ENCODE results near the gene EPHB1. TPM values are rescaled to one million over a fixed set of nuclear protein-coding genes. Genes with fewer than 3 reads are reported as not detected.

Gene EPHB1
- total RNA-seq, 2 donors from 2014 or later, result 1.2 to 1.3 TPM

DNA sequence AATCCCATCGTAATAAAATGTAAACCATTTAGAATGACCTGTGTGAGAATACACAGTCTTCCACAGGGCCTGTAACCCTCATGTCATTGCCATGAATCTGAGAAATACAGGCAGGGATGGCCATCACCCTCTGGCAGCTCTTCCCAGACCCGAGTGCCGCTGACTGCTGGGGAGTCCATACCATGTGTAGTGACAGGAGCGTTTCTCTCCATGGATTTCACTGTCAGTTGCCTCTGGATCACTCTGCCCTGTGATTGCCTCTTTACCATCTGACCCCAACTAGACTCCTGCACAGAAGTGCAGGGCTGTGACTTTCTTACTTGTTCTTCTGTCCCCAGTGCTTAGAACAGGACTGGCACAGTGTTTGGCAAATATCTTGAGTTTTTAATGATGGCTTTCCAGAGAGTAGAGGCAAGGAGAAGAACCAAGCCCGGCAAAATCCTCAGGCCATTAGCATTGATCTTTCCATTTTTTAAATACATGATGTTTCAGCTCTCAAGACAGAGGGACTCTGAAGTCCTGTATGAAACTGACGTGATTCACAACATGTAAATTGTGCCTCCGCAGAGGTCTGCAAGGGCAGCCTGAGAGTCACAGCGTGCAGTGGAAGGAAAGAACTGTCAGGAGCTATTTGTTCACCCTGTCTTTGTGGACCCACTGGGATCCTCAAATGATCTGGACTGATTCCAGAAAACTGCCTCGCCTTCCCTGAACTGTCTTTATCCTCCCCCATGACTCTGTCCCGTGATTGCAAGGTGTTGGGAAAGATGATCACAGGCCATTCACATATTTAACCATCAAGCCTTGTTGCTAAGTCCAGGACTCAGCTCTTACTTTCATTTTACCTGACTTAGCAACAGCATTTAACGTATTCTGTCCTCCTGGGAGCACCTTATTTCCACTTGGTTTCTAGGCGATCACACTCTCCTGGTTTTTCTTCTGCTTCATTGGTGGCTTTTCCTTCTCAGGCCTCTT is 354.9 kb downstream of the EPHB1 start:
- Mint-ChIP-seq H3K27ac (no peak overlapping the region), H3K4me1 (no peaks in the 10 kb centered on the region), H3K4me3 (no peak overlapping the region), H3K9me3 (no peaks in the 10 kb centered on the region), H3K36me3 (ENCODE audit: low read depth) (no peaks in the 10 kb centered on the region), H3K27me3 (no peaks in the 10 kb centered on the region)
- no peak for ATAC-seq (replicated peaks)

DNA sequence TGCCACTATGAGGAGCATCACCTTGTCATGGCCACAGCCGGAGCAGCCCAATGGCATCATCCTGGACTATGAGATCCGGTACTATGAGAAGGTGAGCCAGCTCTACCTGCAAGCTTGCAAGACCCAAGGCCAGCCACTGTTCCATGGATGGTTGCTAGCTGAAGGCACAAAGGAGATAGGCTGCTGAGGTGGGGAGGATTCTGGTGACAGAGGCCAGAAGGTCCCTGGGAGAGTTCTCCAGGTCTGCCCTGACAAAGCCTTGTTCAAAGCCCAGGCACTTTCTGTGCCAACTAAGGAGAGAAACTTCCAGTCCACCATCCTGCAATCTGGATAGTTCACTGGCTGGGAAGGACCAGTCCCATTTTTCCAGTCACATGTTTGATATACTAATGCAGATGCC is 359.1 kb downstream of the EPHB1 start:
- Mint-ChIP-seq H3K4me1 (no peaks in the 10 kb centered on the region), H3K36me3 (ENCODE audit: low read depth) (no peaks in the 10 kb centered on the region), H3K27me3 (no peaks in the 10 kb centered on the region), H3K27ac (no peak overlapping the region), H3K4me3 (no peak overlapping the region), H3K9me3 (no peaks in the 10 kb centered on the region)
- ATAC-seq (replicated peaks), result no peak

DNA sequence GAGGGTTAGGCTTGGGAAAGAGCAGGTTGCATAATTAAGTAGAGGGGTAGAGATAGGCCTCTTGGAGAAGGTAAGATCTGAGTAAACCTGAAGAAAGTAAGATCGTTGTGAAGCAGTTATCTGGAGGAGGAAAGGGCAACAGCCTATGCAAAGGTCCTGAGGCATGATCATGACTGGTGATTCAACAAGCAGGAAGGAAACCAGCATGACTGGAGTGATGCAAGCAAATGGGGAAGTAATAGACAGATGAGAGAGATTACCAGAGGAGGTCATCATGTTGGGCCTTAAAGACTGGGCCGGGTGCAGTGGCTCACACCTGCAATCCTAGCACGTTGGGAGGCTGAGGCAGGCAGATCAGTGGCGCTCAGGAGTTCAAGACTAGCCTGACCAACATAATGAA is 360.2 kb downstream of the EPHB1 start:
- H3K9me3 Mint-ChIP-seq, result no peaks in the 10 kb centered on the region
- no peaks in the 10 kb centered on the region for H3K4me1 Mint-ChIP-seq
- no peaks in the 10 kb centered on the region for H3K36me3 Mint-ChIP-seq (ENCODE audit: low read depth)
- no peak overlapping the region for H3K4me3 Mint-ChIP-seq
- no peak overlapping the region for H3K27ac Mint-ChIP-seq
- H3K27me3 Mint-ChIP-seq, result no peaks in the 10 kb centered on the region
- no peak for ATAC-seq (replicated peaks)

DNA sequence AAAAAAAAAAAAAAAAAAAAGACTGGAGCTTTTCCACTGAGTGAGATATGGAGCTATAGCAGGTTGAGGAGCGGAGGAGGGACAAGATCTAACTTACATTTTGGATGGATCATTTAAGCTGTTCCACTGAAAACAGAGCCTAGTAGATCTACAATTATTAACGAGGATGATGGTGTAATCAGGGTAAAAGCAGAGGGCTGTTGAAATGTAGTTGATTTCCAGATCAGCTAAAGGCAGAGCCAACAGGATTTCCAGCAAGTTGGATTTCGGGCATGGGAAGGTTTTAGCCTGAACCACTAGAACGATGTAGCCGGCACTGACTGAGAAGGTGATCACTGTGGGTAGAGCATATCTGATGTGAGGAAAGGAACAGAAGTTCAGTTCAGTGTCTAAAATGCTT is 360.7 kb downstream of the EPHB1 start:
- Mint-ChIP-seq H3K4me1 (no peaks in the 10 kb centered on the region), H3K36me3 (ENCODE audit: low read depth) (no peaks in the 10 kb centered on the region), H3K27me3 (no peaks in the 10 kb centered on the region), H3K9me3 (peaks cover 3% of the 10 kb centered on the region), H3K27ac (no peak overlapping the region), H3K4me3 (no peak overlapping the region)
- ATAC-seq (replicated peaks), result no peak

DNA sequence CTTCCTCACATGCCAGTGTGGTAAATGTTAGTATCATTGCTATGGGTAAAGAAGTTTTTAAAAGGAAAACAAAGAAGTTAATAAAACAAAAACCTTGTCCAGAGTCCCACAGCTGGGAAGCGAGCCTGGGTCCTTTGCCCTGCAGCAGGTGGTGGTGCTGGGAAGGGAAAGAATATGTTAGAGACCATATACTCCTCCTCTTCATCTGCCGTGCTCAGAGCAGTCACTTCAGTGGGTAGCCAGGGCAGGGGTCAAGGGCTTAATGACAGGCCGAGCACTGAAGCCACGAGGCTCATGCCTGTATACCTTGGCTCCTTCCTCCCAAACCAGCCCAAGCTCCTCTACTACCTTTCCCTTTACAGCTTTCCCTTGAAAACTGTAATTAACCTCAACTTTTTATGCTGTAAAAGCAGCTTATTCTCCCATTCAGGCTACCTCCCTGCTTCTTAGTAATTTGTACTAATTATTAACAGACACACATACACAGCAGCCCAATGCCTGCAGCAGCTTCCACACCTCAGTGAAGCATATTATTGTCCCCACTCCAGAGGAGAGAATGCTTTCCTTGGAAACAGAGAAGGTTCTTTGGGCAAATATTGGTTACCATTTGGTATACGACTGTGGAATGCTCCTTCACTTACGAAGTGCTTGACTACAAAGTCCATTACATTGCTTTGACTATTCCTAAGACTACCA is 362.1 kb downstream of the EPHB1 start:
- H3K4me1 Mint-ChIP-seq, result no peaks in the 10 kb centered on the region
- peaks cover 4% of the 10 kb centered on the region for H3K9me3 Mint-ChIP-seq
- ATAC-seq (replicated peaks), result no peak
- H3K4me3 Mint-ChIP-seq, result no peak overlapping the region
- H3K36me3 Mint-ChIP-seq (ENCODE audit: low read depth), result no peaks in the 10 kb centered on the region
- no peak overlapping the region for H3K27ac Mint-ChIP-seq
- H3K27me3 Mint-ChIP-seq, result no peaks in the 10 kb centered on the region

DNA sequence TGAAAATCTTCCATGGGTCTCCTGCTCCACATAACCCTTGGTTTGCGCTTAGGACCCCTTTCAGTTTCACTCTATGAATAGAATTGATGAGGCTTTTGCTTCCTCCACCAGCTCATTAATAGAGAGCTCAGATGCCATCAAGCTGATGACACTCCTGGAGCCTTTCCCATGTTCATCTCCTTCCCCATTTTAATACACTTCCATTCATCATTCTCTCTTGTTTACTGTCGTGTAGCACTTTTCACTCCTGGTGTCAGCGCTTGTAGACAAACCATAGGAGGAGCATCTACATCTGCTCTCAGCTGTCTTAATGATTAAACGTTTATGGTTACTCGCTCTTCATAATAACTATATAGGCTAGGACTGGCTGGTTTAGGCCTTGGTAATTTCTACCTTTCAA is 363.5 kb downstream of the EPHB1 start:
- Mint-ChIP-seq H3K27ac (no peak overlapping the region), H3K9me3 (peaks cover 4% of the 10 kb centered on the region), H3K4me3 (no peak overlapping the region), H3K4me1 (no peaks in the 10 kb centered on the region), H3K36me3 (ENCODE audit: low read depth) (no peaks in the 10 kb centered on the region), H3K27me3 (no peaks in the 10 kb centered on the region)
- no peak for ATAC-seq (replicated peaks)

DNA sequence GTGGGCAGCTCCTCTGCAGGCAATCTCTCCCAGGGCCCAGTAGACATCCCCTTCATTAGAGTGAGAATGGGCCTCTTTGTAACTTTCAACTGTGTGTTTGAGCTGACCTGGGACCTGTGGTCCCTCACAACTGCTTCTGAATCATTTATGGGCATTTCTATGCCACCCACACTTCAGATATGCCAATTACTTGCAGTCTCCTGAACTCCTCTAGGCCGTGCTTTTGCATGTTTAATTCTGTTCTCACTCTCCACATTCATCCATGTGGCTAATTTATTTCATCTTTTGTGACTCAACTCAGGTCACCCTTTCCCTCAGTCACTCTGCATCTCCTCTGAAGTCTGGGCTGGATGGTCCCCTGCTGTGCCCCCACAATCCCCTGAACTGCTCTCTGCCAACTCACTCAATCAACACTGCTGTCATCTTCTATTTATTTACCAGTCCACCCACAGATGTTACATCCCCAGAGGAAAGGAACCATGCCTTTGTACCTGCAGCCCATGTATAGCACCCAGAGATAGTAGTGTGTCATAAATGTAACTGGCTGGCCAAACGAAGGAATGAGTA is 364.7 kb downstream of the EPHB1 start:
- no peak for ATAC-seq (replicated peaks)
- peaks cover 4% of the 10 kb centered on the region for H3K9me3 Mint-ChIP-seq
- no peaks in the 10 kb centered on the region for H3K36me3 Mint-ChIP-seq (ENCODE audit: low read depth)
- no peaks in the 10 kb centered on the region for H3K27me3 Mint-ChIP-seq
- no peak overlapping the region for H3K27ac Mint-ChIP-seq
- H3K4me1 Mint-ChIP-seq, result no peaks in the 10 kb centered on the region
- no peak overlapping the region for H3K4me3 Mint-ChIP-seq

DNA sequence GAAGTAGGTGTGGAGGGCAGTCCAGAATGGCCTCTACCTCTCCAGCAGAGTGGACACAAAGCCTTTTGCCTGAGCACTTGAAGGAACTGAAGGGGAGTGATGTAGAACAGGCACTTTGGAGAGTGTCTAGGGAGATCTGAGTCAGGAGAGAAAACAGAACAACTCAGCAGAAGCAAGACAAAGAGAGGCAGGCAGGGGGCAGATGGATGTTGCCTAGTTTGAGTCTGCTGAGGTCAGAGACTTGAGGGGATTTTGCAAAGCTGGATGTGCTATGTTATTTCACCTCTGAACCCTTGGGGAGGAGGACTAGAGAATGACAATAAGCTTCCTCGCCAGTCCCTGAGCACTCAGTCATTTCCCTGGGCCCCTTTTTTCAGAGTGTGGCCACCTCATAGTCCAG is 366.4 kb downstream of the EPHB1 start:
- no peak overlapping the region for H3K27ac Mint-ChIP-seq
- H3K9me3 Mint-ChIP-seq, result peaks cover 4% of the 10 kb centered on the region
- no peaks in the 10 kb centered on the region for H3K27me3 Mint-ChIP-seq
- H3K36me3 Mint-ChIP-seq (ENCODE audit: low read depth), result no peaks in the 10 kb centered on the region
- no peak overlapping the region for H3K4me3 Mint-ChIP-seq
- no peak for ATAC-seq (replicated peaks)
- H3K4me1 Mint-ChIP-seq, result no peaks in the 10 kb centered on the region

DNA sequence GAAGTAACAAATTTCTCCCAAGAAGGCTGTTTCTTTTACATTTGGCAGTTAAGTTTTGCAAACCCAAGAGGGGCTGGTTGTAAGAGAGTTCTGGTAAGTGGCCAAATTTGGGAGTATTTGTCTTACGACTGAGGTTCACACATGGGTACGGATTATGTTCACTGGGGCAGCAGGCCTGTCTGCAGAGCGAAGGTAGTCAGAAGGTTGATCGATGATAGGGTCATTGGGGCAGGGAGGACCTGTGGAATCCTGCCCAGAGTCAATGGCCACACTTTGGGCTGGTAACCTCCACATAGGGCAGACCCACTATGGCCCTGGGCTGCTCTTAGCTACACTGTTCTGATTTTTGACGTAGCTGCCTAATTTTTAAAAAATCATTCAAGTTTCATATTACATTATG is 368.6 kb downstream of the EPHB1 start:
- no peak for ATAC-seq (replicated peaks)
- H3K27me3 Mint-ChIP-seq, result no peaks in the 10 kb centered on the region
- no peak overlapping the region for H3K27ac Mint-ChIP-seq
- H3K4me1 Mint-ChIP-seq, result no peaks in the 10 kb centered on the region
- H3K9me3 Mint-ChIP-seq, result peaks cover 4% of the 10 kb centered on the region
- no peaks in the 10 kb centered on the region for H3K36me3 Mint-ChIP-seq (ENCODE audit: low read depth)
- H3K4me3 Mint-ChIP-seq, result no peak overlapping the region

DNA sequence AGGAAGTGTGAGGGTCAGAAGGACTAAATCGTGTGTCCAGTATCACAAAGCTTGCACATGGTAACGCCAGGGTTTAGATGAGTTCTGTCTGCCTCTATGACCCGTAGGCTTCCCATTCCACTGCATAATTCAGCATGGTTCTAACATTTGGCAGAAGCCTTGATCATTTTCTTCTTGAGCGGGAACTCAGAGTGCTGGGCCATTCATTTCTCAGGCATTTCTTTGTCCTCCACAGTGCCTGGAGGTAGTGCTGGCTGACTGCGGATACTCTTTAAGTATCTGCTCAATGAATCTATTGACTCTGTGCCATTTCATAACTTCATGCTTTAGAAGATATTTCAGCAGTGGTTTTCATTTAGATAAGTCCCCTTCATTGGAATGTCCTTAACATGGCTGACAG is 370.2 kb downstream of the EPHB1 start:
- peaks cover 4% of the 10 kb centered on the region for H3K9me3 Mint-ChIP-seq
- no peak overlapping the region for H3K4me3 Mint-ChIP-seq
- no peak for ATAC-seq (replicated peaks)

DNA sequence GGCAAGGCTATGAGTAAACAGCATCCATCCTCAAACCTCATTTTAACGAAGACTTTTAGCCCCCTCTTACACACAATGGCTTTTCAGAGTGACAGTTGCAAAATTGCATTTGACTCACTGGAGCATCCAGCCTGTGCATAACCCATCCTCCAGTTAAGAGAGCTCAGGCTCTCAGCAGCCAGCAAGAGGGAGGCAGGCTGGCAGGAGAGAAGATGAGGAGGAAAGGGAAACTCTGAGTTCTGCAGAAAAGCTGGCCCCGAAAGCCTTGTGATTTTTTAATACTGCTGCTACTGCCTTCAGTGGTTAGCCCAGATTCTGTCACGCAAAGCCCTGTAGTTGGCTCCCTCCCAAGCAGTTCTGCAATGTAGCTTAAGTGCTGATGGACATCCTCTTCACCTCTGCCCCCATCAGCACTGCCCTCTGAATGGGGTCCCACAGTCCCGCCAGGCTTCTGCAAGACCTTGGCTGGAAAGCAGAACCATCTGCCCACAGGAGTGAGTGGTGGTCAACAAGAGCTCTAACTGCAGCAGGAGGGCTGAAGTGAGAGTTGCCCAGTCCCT is 371.3 kb downstream of the EPHB1 start:
- Mint-ChIP-seq H3K4me3 (no peak overlapping the region), H3K27ac (no peak overlapping the region), H3K9me3 (no peaks in the 10 kb centered on the region), H3K4me1 (no peaks in the 10 kb centered on the region), H3K36me3 (ENCODE audit: low read depth) (no peaks in the 10 kb centered on the region), H3K27me3 (no peaks in the 10 kb centered on the region)
- ATAC-seq (replicated peaks), result no peak

More for the DNA sequence above, 370.2 kb downstream of the EPHB1 start:
- Mint-ChIP-seq H3K36me3 (ENCODE audit: low read depth) (no peaks in the 10 kb centered on the region), H3K27me3 (no peaks in the 10 kb centered on the region), H3K4me1 (no peaks in the 10 kb centered on the region), H3K27ac (no peak overlapping the region)

DNA sequence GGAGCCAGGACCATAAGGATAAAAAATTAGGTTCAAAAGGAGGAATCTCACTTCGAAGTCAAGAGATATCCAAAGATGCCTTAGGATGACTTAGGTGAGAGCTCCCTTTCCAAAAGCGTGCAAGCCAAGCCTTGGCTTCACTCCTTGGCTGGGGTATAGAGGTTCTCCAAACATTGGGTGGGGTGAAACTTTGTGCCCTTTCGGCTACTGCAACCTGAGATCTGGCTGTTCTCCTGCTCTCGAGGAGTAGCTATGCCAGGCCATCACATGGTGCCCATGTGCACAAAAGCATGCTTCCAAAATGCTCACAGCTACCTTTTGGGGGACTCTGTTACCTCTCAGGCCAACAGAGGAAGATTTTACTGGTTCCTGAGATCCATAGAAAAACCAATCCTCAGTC is 373.8 kb downstream of the EPHB1 start:
- peaks cover 3% of the 10 kb centered on the region for H3K9me3 Mint-ChIP-seq
- H3K36me3 Mint-ChIP-seq (ENCODE audit: low read depth), result no peaks in the 10 kb centered on the region
- no peak overlapping the region for H3K27ac Mint-ChIP-seq
- H3K4me1 Mint-ChIP-seq, result no peaks in the 10 kb centered on the region
- no peak overlapping the region for H3K4me3 Mint-ChIP-seq
- no peak for ATAC-seq (replicated peaks)
- H3K27me3 Mint-ChIP-seq, result no peaks in the 10 kb centered on the region

DNA sequence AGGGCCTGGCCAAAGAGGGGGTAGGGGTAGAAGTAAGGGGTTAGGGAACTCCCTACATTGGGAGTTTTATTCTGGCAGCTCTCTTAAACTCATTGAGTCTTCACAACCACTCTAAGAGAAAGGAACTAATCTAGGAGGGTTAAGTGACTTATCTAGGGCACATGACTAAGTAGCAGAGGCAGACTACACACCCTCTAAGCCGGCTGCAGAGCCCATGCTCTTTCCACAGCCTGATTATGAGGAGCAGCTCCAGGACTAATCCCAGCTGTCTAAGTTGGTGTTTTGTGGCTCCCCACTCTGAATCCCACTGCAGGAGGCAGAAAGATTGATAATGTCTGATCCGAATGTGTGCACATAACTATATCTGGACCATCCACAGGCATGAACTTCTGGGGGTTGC is 374.6 kb downstream of the EPHB1 start:
- no peaks in the 10 kb centered on the region for H3K4me1 Mint-ChIP-seq
- H3K4me3 Mint-ChIP-seq, result no peak overlapping the region
- no peak for ATAC-seq (replicated peaks)
- peaks cover 3% of the 10 kb centered on the region for H3K9me3 Mint-ChIP-seq
- no peaks in the 10 kb centered on the region for H3K27me3 Mint-ChIP-seq
- no peaks in the 10 kb centered on the region for H3K36me3 Mint-ChIP-seq (ENCODE audit: low read depth)
- no peak overlapping the region for H3K27ac Mint-ChIP-seq

DNA sequence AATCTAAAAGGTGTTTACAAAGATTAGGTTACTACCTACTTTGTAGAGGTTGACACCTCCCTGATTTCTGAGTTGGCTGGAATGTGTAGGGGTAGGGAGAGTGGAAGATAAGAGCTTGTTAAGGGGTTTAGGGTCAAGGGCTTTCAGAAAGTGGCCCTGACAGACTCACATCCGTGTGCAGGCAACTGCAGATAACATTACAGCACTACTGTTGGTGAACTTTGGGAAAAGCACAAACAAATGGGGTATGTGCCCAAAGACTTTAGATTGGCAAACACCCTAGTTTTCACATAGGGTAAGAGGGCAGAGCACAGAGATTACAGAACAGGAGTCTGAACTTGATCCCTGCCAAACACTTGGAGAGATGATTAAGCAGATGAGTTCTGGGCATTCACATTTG is 375.7 kb downstream of the EPHB1 start:
- no peaks in the 10 kb centered on the region for H3K4me1 Mint-ChIP-seq

More for the DNA sequence above, 375.7 kb downstream of the EPHB1 start:
- ATAC-seq (replicated peaks), result no peak
- Mint-ChIP-seq H3K27ac (no peak overlapping the region), H3K4me3 (no peak overlapping the region), H3K27me3 (no peaks in the 10 kb centered on the region), H3K36me3 (ENCODE audit: low read depth) (no peaks in the 10 kb centered on the region), H3K9me3 (peaks cover 3% of the 10 kb centered on the region)
